ENCODE results near the gene WDR37.

GRCh38 chr10:1084011-1084950, 28.1 kb downstream of the WDR37 start:
- TF ChIP-seq POLR2A (IDR thresholded peaks at IDR 0.05) = no peak
- TF ChIP-seq CTCF (IDR thresholded peaks at IDR 0.05) = no peak
